B cell (primary cell): ENCODE data around the gene GRPR. TPM values are rescaled to one million over a fixed set of nuclear protein-coding genes. Genes with fewer than 3 reads are reported as not detected.

Experiments used
- ATAC-seq: fragments of 200-7000 bp; cut with Tn5 transposase; one replicate; pipeline ENCODE4 v1.10.0; 2021; ENCODE audit warnings: low read depth, mild to moderate bottlenecking, moderate number of reproducible peaks, moderate library complexity
- CTCF ChIA-PET: fragments of 350-600 bp; sonication (Branson Sonifier 250); formaldehyde crosslinking; loops from one replicate; lab custom pipeline; 2021; ENCODE audit warnings: antibody characterized with exemption, inconsistent platforms; lab: Charles Lee
- POLR2A ChIA-PET: fragments of 350-600 bp; sonication (Branson Sonifier 250); formaldehyde crosslinking; loops from one replicate; lab custom pipeline; 2021; ENCODE audit warnings: antibody characterized with exemption; lab: Charles Lee
- DNase-seq: peaks from one replicate; pipeline ENCODE4 v3.0.0; 2013
- H2AFZ ChIP-seq: 2 replicates; pipeline ENCODE4 v1.6.1; 2012; ENCODE audit warnings: mild to moderate bottlenecking, low read depth, low read length; ENCODE audit not compliant: insufficient read depth, poor library complexity, severe bottlenecking
- H3K27ac ChIP-seq, 2 donors: 1 replicate in 1 of 2; 2 replicates in 1 of 2; pipeline ENCODE4 v1.5.1; 2012 to 2013; ENCODE audit warnings: low read length in 2 of 2, mild to moderate bottlenecking in 2 of 2, moderate library complexity in 1 of 2
- H3K27me3 ChIP-seq, 4 experiments: fragments of 200-600 bp in 1 of 4; sonication (generic) in 1 of 4; replicated peaks in 1 of 4; 1 replicate in 2 of 4; 2 replicates in 2 of 4; pipeline versions ENCODE4 v1.6.1 to v1.7.0; 2013 to 2016; ENCODE audit warnings: low read length in 3 of 4, mild to moderate bottlenecking in 2 of 4, mixed read lengths in 1 of 4, moderate library complexity in 1 of 4; ENCODE audit not compliant: insufficient read depth in 4 of 4, control insufficient read depth in 3 of 4; ENCODE audit errors: control extremely low read depth in 1 of 4
- H3K36me3 ChIP-seq, 2 experiments: replicated peaks in 1 of 2; 1 replicate in 1 of 2; 2 replicates in 1 of 2; pipeline versions ENCODE4 v1.6.1 to v1.7.1; 2013; ENCODE audit warnings: low read length in 1 of 2; ENCODE audit not compliant: insufficient read depth in 2 of 2, control insufficient read depth in 1 of 2; ENCODE audit errors: control extremely low read depth in 1 of 2, extremely low read depth in 1 of 2
- H3K4me1 ChIP-seq, 2 donors: fragments of 200-600 bp in 1 of 2; sonication (generic) in 1 of 2; 1 replicate in 1 of 2; 2 replicates in 1 of 2; pipeline versions ENCODE4 v1.5.1 to v1.6.1; 2013 to 2017; ENCODE audit warnings: low read length in 2 of 2; ENCODE audit not compliant: control insufficient read depth in 2 of 2, insufficient read depth in 2 of 2
- H3K4me2 ChIP-seq: replicated peaks from 2 replicates; pipeline ENCODE3; 2012; ENCODE audit warnings: mild to moderate bottlenecking, low read depth, low read length; ENCODE audit not compliant: poor library complexity, severe bottlenecking
- H3K4me3 ChIP-seq, 5 experiments: fragments of 200-600 bp in 1 of 5; sonication (generic) in 1 of 5; 1 replicate in 3 of 5; 2 replicates in 2 of 5; pipeline versions ENCODE4 v1.5.1 to v1.7.0; 2011 to 2016; ENCODE audit warnings: low read length in 4 of 5, mild to moderate bottlenecking in 4 of 5, low read depth in 2 of 5, control low read depth in 1 of 5, moderate library complexity in 1 of 5; ENCODE audit not compliant: insufficient read depth in 1 of 5; ENCODE audit errors: control extremely low read depth in 1 of 5, extremely low read depth in 1 of 5
- H3K79me2 ChIP-seq: fragments of 200-600 bp; sonication (generic); one replicate; pipeline ENCODE4 v1.6.0; 2016; ENCODE audit warnings: low read length; ENCODE audit not compliant: control insufficient read depth, insufficient read depth
- H3K9ac ChIP-seq: fragments of 200-600 bp; sonication (generic); 2 replicates; pipeline ENCODE4 v1.6.1; 2017; ENCODE audit warnings: mild to moderate bottlenecking, low read length, moderate library complexity
- H3K9me3 ChIP-seq, 3 donors: one replicate each; pipeline versions ENCODE4 v1.6.1 to v1.7.1; 2013; ENCODE audit warnings: low read length in 2 of 3; ENCODE audit not compliant: control insufficient read depth in 2 of 3, insufficient read depth in 1 of 3; ENCODE audit errors: control extremely low read depth in 1 of 3
- H4K20me1 ChIP-seq: 2 replicates; pipeline ENCODE4 v1.6.0; 2012; ENCODE audit warnings: mild to moderate bottlenecking, low read length; ENCODE audit not compliant: insufficient read depth, control insufficient read depth, poor library complexity, severe bottlenecking
- H3K27ac Mint-ChIP-seq: one replicate; pipeline ENCODE4 v1.8.0; 2021; ENCODE audit warnings: mixed read lengths
- H3K27me3 Mint-ChIP-seq: one replicate; pipeline ENCODE4 v1.8.0; 2021; ENCODE audit warnings: mixed read lengths
- H3K4me1 Mint-ChIP-seq: one replicate; pipeline ENCODE4 v1.8.0; 2021; ENCODE audit warnings: mixed read lengths
- H3K4me3 Mint-ChIP-seq: one replicate; pipeline ENCODE4 v1.8.0; 2021; ENCODE audit warnings: mixed read lengths
- H3K9me3 Mint-ChIP-seq: one replicate; pipeline ENCODE4 v1.8.0; 2022; ENCODE audit warnings: mixed read lengths; ENCODE audit not compliant: insufficient read depth
- CTCF ChIP-seq: fragments of 200-600 bp; IDR thresholded peaks from one replicate; pipeline ENCODE4 v1.8.0; 2022; ENCODE audit warnings: antibody characterized with exemption, mild to moderate bottlenecking
- EZH2 ChIP-seq: IDR thresholded peaks from 2 replicates; pipeline ENCODE4 v1.6.1; 2012; ENCODE audit warnings: borderline replicate concordance, low read depth, mild to moderate bottlenecking, moderate library complexity, low read length; ENCODE audit not compliant: insufficient read depth, poor library complexity, severe bottlenecking
- WGBS: methylation state at CpG from one replicate; pipeline ENCODE4 v1.1.5; 2013; ENCODE audit warnings: missing lambda C conversion rate; ENCODE audit not compliant: insufficient coverage; 5-methylcytosine and 5-hydroxymethylcytosine counted together
- intact Hi-C: fragments of 100-400 bp; cut with micrococcal nuclease; formaldehyde crosslinking; loops from one replicate; pipeline ENCODE4 v1.10.0; 2022
- polyA plus RNA-seq: library from polyadenylated mRNA; depleted of rRNA; stranded (reverse); fragments of >200 nt; gene quantifications from 2 replicates; pipeline ENCODE4 v1.2.3, GENCODE V29; 2012
- total RNA-seq, 2 donors: library from RNA; stranded (reverse); fragments of 120-200 nt in 1 of 2; gene quantifications; 1 replicate in 1 of 2; 2 replicates in 1 of 2; pipeline versions ENCODE4 v1.2.3 to v1.2.4, GENCODE V29; 2013 to 2022

GRPR gene
- total and polyA plus RNA-seq, 2 donors (not counting 1 experiment from before 2014, with no cell fraction given) = 0.30 to 0.42 TPM

- Mint-ChIP-seq H3K27ac (no peak overlapping the region), H3K9me3 (no peaks in the 10 kb centered on the region), H3K4me3 (no peak overlapping the region), H3K27me3 (no peaks in the 10 kb centered on the region), H3K4me1 (peaks cover 10% of the 10 kb centered on the region)
- H3K27ac ChIP-seq = no peak overlapping the region
- no peak overlapping the region for H3K4me3 ChIP-seq
- H3K9me3 ChIP-seq = no peaks in the 10 kb centered on the region
- POLR2A ChIA-PET = no interaction called here
- H2AFZ ChIP-seq = no peak overlapping the region
- no peaks in the 10 kb centered on the region for H4K20me1 ChIP-seq
- no peak overlapping the region for H3K4me2 ChIP-seq
- ATAC-seq (peak; percentile 45), DNase-seq (peak; percentile 49)
- intact Hi-C loops = no loop called here
- H3K36me3 ChIP-seq = no peaks in the 10 kb centered on the region
- CTCF ChIA-PET = interaction anchor here (0.7 to 2.6 kb wide), 6 partner anchors 12 to 322 kb away, joined by 3 to 16 read pairs (median 4); partner anchors contain the start of genes AP1S2 and GRPR
- H3K4me1 ChIP-seq = peaks cover 13% of the 10 kb centered on the region in 2 donors
- H3K9ac ChIP-seq = no peak overlapping the region
- TF ChIP-seq CTCF (no peak), EZH2 (no peak)
- no peaks in the 10 kb centered on the region for H3K79me2 ChIP-seq
- peaks cover 0 to 2% (median 1%) of the 10 kb centered on the region in 4 experiments for H3K27me3 ChIP-seq
These were observed 14.2 kb downstream of the GRPR start for GRCh38 chrX:16137416-16138107.

- H3K4me1 ChIP-seq = peaks cover 13% of the 10 kb centered on the region in 2 donors
- no peaks in the 10 kb centered on the region for H4K20me1 ChIP-seq
- no peak overlapping the region for H3K4me3 ChIP-seq
- Mint-ChIP-seq H3K9me3 (no peaks in the 10 kb centered on the region), H3K4me3 (no peak overlapping the region), H3K27ac (peak overlapping the region; percentile 1), H3K27me3 (peaks cover 5% of the 10 kb centered on the region), H3K4me1 (peaks cover 10% of the 10 kb centered on the region)
- H3K36me3 ChIP-seq = no peaks in the 10 kb centered on the region
- no peak overlapping the region for H3K9ac ChIP-seq
- no peak overlapping the region for H3K4me2 ChIP-seq
- CTCF ChIA-PET = interaction anchor here (0.7 to 2.6 kb wide), 6 partner anchors 12 to 322 kb away, joined by 3 to 16 read pairs (median 4); partner anchors contain the start of genes AP1S2 and GRPR
- peaks cover 0 to 2% (median 0%) of the 10 kb centered on the region in 4 experiments for H3K27me3 ChIP-seq
- POLR2A ChIA-PET = no interaction called here
- ATAC-seq (peak; percentile 28), DNase-seq (peak; percentile 32)
- no CpG with 5 or more reads among the region's 1 CpG for WGBS
- no peaks in the 10 kb centered on the region for H3K9me3 ChIP-seq
- intact Hi-C loops = no loop called here
- H3K79me2 ChIP-seq = no peaks in the 10 kb centered on the region
- H2AFZ ChIP-seq = no peak overlapping the region
- no peak for TF ChIP-seq CTCF
- TF ChIP-seq EZH2 = no peak
- no peak overlapping the region for H3K27ac ChIP-seq
These were observed 14.7 kb downstream of the GRPR start for GRCh38 chrX:16138108-16138427.
